GM10266 (cell line): Measurements from ENCODE around the gene PEF1.
A peak's percentile ranks its signal among the peaks of the same experiment; 100 is the strongest.

Source experiments
- DNase-seq: peaks from one replicate; pipeline ENCODE4 v3.0.0; 2012; ENCODE audit errors: extremely low spot score
- CTCF ChIP-seq: IDR thresholded peaks from 2 replicates; pipeline ENCODE4 v1.5.1; 2012; ENCODE audit warnings: mild to moderate bottlenecking, low read depth; ENCODE audit not compliant: control insufficient read depth, insufficient read depth; ENCODE audit errors: missing control alignments

PEF1 gene

GRCh38 chr1:31583995-31584868, 60.4 kb downstream of the PEF1 start:
- peak; percentile 9 for DNase-seq
- no peak for TF ChIP-seq CTCF

- peak; percentile 8 for DNase-seq
Observed at GRCh38 chr1:31583082-31583994, 61.3 kb downstream of the PEF1 start.

GRCh38 chr1:31581821-31582810, 62.6 kb downstream of the PEF1 start:
- no peak for TF ChIP-seq CTCF
- DNase-seq, result no peak

More at GRCh38 chr1:31583082-31583994, 61.3 kb downstream of the PEF1 start:
- no peak for TF ChIP-seq CTCF

- no peak for DNase-seq
- no peak for TF ChIP-seq CTCF
Observed at GRCh38 chr1:31580891-31581603, 63.6 kb downstream of the PEF1 start.

- DNase-seq, result no peak
- TF ChIP-seq CTCF, result no peak
Observed at GRCh38 chr1:31580513-31580870, 64.2 kb downstream of the PEF1 start.
